C4-2B (cell line): ENCODE results near the gene PRKCH.

ENCODE experiments used
- CTCF ChIP-seq: fragments of 450-650 bp; conservative IDR thresholded peaks from 2 replicates; pipeline ENCODE4 v1.5.1; 2017; ENCODE audit warnings: mild to moderate bottlenecking
- ZFX ChIP-seq: fragments of 450-650 bp; IDR thresholded peaks from 2 replicates; pipeline ENCODE4 v1.6.1; 2017

- TF ChIP-seq CTCF (no peak), ZFX (no peak)
Observed at GRCh38 chr14:61598980-61599379, 277.6 kb downstream of the PRKCH start.
